HCT116 (cell line): ENCODE data around the gene CKMT2. TPM values are rescaled to one million over a fixed set of nuclear protein-coding genes. Genes with fewer than 3 reads are reported as not detected.

ENCODE experiments used
- ATAC-seq: fragments of 200-7000 bp; cut with Tn5 transposase; 2 replicates; pipeline ENCODE4 v1.9.1; 2020; ENCODE audit warnings: mild to moderate bottlenecking, moderate library complexity
- BruUV-seq: library from RNA; stranded (reverse); fragments of 400-500 nt; replicated peaks from 2 replicates; lab custom pipeline; 2021; lab: Mats Ljungman, UMichigan
- CTCF ChIA-PET: fragments of 300-600 bp; sonication (Branson Sonifier 250); formaldehyde crosslinking; loops from one replicate; lab custom pipeline; 2021; ENCODE audit warnings: antibody characterized with exemption; lab: Charles Lee
- POLR2A ChIA-PET: fragments of 300-600, 350-600 bp; sonication (Branson Sonifier 250); formaldehyde crosslinking; loops from one replicate; lab custom pipeline; 2021; ENCODE audit warnings: antibody characterized with exemption; lab: Charles Lee
- RAD21 ChIA-PET, 2 experiments: fragments of 300-600 bp; sonication (Branson Sonifier 250); formaldehyde crosslinking; loops; one replicate each; lab custom pipeline; 2023; ENCODE audit warnings: low total read pairs in 2 of 2; ENCODE audit not compliant: uncharacterized antibody in 2 of 2, unreplicated experiment in 2 of 2, low non-redundant PET in 1 of 2; lab: Charles Lee
- DNase-seq: peaks from one replicate; pipeline ENCODE4 v3.0.0-alpha.2; 2010; ENCODE audit warnings: low read depth, low spot score
- H2AFZ ChIP-seq: fragments of 200-600 bp; shearing (Covaris generic), sonication (generic); 2 replicates; pipeline ENCODE4 v1.6.1; 2017; ENCODE audit warnings: low read depth, mixed run types, mixed read lengths, antibody characterized with exemption, low read length; ENCODE audit not compliant: poor library complexity, severe bottlenecking
- H3K27ac ChIP-seq: 2 replicates; pipeline ENCODE4 v1.5.1; 2012; ENCODE audit warnings: low read depth, low read length
- H3K27me3 ChIP-seq: fragments of 200-600 bp; sonication (generic); 2 replicates; pipeline ENCODE4 v1.6.1; 2016; ENCODE audit warnings: mixed run types, low read length, mixed read lengths; ENCODE audit not compliant: insufficient read depth
- H3K36me3 ChIP-seq, 2 experiments: fragments of 200-500 bp in 1 of 2; fragments of 200-600 bp in 1 of 2; sonication (Bioruptor generic) in 1 of 2; sonication (generic) in 1 of 2; 2 replicates each; pipeline versions ENCODE4 v1.5.1 to v1.6.1; 2014 to 2016; ENCODE audit warnings: low read length in 2 of 2, inconsistent platforms in 1 of 2, mixed read lengths in 1 of 2, mixed run types in 1 of 2; ENCODE audit not compliant: insufficient read depth in 2 of 2, control insufficient read depth in 1 of 2
- H3K4me1 ChIP-seq, 2 experiments: fragments of 200-600 bp in 1 of 2; sonication (generic) in 1 of 2; 2 replicates each; pipeline versions ENCODE4 v1.5.1 to v1.6.1; 2012 to 2017; ENCODE audit warnings: low read length in 2 of 2, inconsistent platforms in 1 of 2, mild to moderate bottlenecking in 1 of 2, mixed read lengths in 1 of 2, mixed run types in 1 of 2, moderate library complexity in 1 of 2; ENCODE audit not compliant: insufficient read depth in 2 of 2, control insufficient read depth in 1 of 2
- H3K4me2 ChIP-seq: fragments of 200-600 bp; sonication (generic); 2 replicates; pipeline ENCODE4 v1.6.1; 2017; ENCODE audit warnings: mixed run types, low read length, mixed read lengths
- H3K4me3 ChIP-seq, 2 experiments: fragments of 200-600 bp in 1 of 2; sonication (generic) in 1 of 2; replicated peaks in 1 of 2; 2 replicates each; pipeline ENCODE4 v1.5.1; 2011 to 2016; ENCODE audit warnings: low read length in 2 of 2, control low read depth in 1 of 2, low read depth in 1 of 2, mild to moderate bottlenecking in 1 of 2, mixed read lengths in 1 of 2, mixed run types in 1 of 2
- H3K79me2 ChIP-seq: fragments of 200-600 bp; sonication (generic); 2 replicates; pipeline ENCODE4 v1.6.1; 2017; ENCODE audit warnings: mild to moderate bottlenecking, mixed run types, low read length, moderate library complexity, mixed read lengths; ENCODE audit not compliant: insufficient read depth
- H3K9ac ChIP-seq: fragments of 200-600 bp; sonication (generic); 2 replicates; pipeline ENCODE4 v1.6.1; 2016; ENCODE audit warnings: low read length, mixed read lengths
- H3K9me2 ChIP-seq: fragments of 200-600 bp; sonication (generic), shearing (Covaris generic); 2 replicates; pipeline ENCODE4 v1.6.1; 2017; ENCODE audit warnings: mixed run types, mild to moderate bottlenecking, moderate library complexity; ENCODE audit not compliant: insufficient read depth
- H3K9me3 ChIP-seq, 2 experiments: fragments of 200-500 bp in 1 of 2; fragments of 200-600 bp in 1 of 2; sonication (Bioruptor generic) in 1 of 2; sonication (generic) in 1 of 2; 2 replicates each; pipeline ENCODE4 v1.6.1; 2014 to 2017; ENCODE audit warnings: low read length in 2 of 2, mixed read lengths in 2 of 2, inconsistent platforms in 1 of 2, low read depth in 1 of 2, mild to moderate bottlenecking in 1 of 2, mixed run types in 1 of 2, moderate library complexity in 1 of 2; ENCODE audit not compliant: control insufficient read depth in 1 of 2, insufficient read depth in 1 of 2
- H4K20me1 ChIP-seq: fragments of 200-600 bp; sonication (generic), shearing (Covaris generic); 2 replicates; pipeline ENCODE4 v1.6.1; 2017; ENCODE audit warnings: mixed run types, mild to moderate bottlenecking, moderate library complexity; ENCODE audit not compliant: insufficient read depth
- CTCF ChIP-seq, 3 experiments: fragments of 200-600 bp in 1 of 3; sonication (generic) in 1 of 3; IDR thresholded peaks in 2 of 3; conservative IDR thresholded peaks in 1 of 3; 2 replicates each; pipeline ENCODE4 v1.5.1; 2012 to 2017; ENCODE audit warnings: low read depth in 2 of 3, low read length in 2 of 3, antibody characterized with exemption in 1 of 3, borderline replicate concordance in 1 of 3, control low read depth in 1 of 3, mild to moderate bottlenecking in 1 of 3, mixed read lengths in 1 of 3, mixed run types in 1 of 3, moderate library complexity in 1 of 3; ENCODE audit not compliant: insufficient read depth in 1 of 3
- EGR1 ChIP-seq: IDR thresholded peaks from 2 replicates; pipeline ENCODE4 v1.6.1; 2012; ENCODE audit warnings: low read depth
- EZH2 ChIP-seq: fragments of 200-600 bp; sonication (generic); IDR thresholded peaks from 2 replicates; pipeline ENCODE4 v1.6.1; 2017; ENCODE audit warnings: antibody characterized with exemption, mixed run types
- EZH2phosphoT487 ChIP-seq: fragments of 200-600 bp; IDR thresholded peaks from 2 replicates; pipeline ENCODE4 v1.6.1; 2018; ENCODE audit warnings: antibody characterized with exemption, borderline replicate concordance
- JUND ChIP-seq: IDR thresholded peaks from 2 replicates; pipeline ENCODE4 v1.6.1; 2012
- MAX ChIP-seq: IDR thresholded peaks from 2 replicates; pipeline ENCODE4 v1.6.1; 2012
- POLR2AphosphoS5 ChIP-seq: IDR thresholded peaks from 2 replicates; pipeline ENCODE4 v1.6.1; 2011; ENCODE audit warnings: mild to moderate bottlenecking, low read depth, low read length, moderate library complexity
- YY1 ChIP-seq: IDR thresholded peaks from 2 replicates; pipeline ENCODE4 v1.6.1; 2011; ENCODE audit warnings: low read length, low read depth, moderate library complexity, mild to moderate bottlenecking; ENCODE audit not compliant: insufficient replicate concordance; ENCODE audit errors: extremely low read depth
- ZNF274 ChIP-seq: fragments of 200-500 bp; sonication (Bioruptor generic); IDR thresholded peaks from 2 replicates; pipeline ENCODE4 v1.6.1; 2014; ENCODE audit warnings: mild to moderate bottlenecking, low read depth, low read length, inconsistent platforms
- intact Hi-C: fragments of 100-400 bp; cut with micrococcal nuclease; formaldehyde crosslinking; loops from 2 replicates; pipeline ENCODE4 v1.10.0; 2022
- total RNA-seq: library from RNA; stranded (reverse); gene quantifications from one replicate; pipeline ENCODE4 v1.2.1, GENCODE V29; 2021; ENCODE audit not compliant: unreplicated experiment
- TF ChIP-seq, protein P1 (sequence below): IDR thresholded peaks from 2 replicates; pipeline ENCODE4 v1.6.1; 2011; ENCODE audit warnings: mild to moderate bottlenecking, low read length, moderate library complexity; ENCODE audit not compliant: insufficient replicate concordance; ENCODE audit errors: extremely low read depth
- TF ChIP-seq, protein P2 (sequence below): IDR thresholded peaks from 2 replicates; pipeline ENCODE4 v1.6.1; 2012
- TF ChIP-seq, protein P3 (sequence below): IDR thresholded peaks from 2 replicates; pipeline ENCODE4 v1.6.1; 2012; ENCODE audit warnings: low read depth

CKMT2 gene
- total RNA-seq, 1 experiment from 2014 or later = not detected

DNA sequence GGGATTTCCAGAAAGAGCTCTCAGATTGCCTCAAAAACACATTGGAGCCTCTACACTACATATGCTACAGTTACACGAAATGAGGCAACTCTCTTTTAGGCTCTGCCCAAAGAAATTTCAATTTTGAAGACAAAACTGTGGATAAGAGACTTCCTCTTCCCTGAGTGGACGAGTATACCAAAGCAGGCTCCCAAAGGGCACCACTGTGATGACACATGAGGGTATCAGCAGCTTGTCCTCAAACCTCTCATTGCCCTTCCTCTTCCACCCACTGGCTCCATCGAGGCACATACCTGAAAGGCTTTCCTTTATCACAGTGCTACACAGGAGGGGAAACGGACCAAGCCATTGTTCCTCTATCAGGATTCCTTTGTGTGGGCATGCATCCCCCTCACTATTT, 11.3 kb downstream of the CKMT2 start:
- Histone ChIP-seq H3K4me1 (peaks cover 20 to 36% of the 10 kb centered on the region in 2 experiments), H3K4me2 (no peak overlapping the region), H3K9me2 (no peaks in the 10 kb centered on the region), H3K9ac (no peak overlapping the region), H2AFZ (no peak overlapping the region), H3K9me3 (no peaks in the 10 kb centered on the region), H3K36me3 (no peaks in the 10 kb centered on the region), H3K4me3 (no peak overlapping the region), H3K27ac (no peak overlapping the region), H4K20me1 (no peaks in the 10 kb centered on the region)
- no peak for ATAC-seq
- BruUV-seq = no TSS peak
- POLR2A ChIA-PET = no interaction called here
- intact Hi-C loops = no loop called here
- TF ChIP-seq, protein P1, sequence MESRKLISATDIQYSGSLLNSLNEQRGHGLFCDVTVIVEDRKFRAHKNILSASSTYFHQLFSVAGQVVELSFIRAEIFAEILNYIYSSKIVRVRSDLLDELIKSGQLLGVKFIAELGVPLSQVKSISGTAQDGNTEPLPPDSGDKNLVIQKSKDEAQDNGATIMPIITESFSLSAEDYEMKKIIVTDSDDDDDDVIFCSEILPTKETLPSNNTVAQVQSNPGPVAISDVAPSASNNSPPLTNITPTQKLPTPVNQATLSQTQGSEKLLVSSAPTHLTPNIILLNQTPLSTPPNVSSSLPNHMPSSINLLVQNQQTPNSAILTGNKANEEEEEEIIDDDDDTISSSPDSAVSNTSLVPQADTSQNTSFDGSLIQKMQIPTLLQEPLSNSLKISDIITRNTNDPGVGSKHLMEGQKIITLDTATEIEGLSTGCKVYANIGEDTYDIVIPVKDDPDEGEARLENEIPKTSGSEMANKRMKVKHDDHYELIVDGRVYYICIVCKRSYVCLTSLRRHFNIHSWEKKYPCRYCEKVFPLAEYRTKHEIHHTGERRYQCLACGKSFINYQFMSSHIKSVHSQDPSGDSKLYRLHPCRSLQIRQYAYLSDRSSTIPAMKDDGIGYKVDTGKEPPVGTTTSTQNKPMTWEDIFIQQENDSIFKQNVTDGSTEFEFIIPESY = no peak
- TF ChIP-seq JUND (no peak), EZH2 (no peak), MAX (no peak), YY1 (no peak), ZNF274 (no peak), EZH2phosphoT487 (no peak), POLR2AphosphoS5 (no peak), CTCF (IDR thresholded peaks at IDR 0.05 in 2 of 3, conservative IDR thresholded peaks at IDR 0.05 in 1 of 3; ENCODE audit: borderline replicate concordance in 1 of 3, insufficient read depth in 1 of 3, low read depth in 2 of 3, low read length in 2 of 3) (no peak), EGR1 (no peak)
- TF ChIP-seq, protein P2, sequence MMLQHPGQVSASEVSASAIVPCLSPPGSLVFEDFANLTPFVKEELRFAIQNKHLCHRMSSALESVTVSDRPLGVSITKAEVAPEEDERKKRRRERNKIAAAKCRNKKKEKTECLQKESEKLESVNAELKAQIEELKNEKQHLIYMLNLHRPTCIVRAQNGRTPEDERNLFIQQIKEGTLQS = no peak
- TF ChIP-seq, protein P3, sequence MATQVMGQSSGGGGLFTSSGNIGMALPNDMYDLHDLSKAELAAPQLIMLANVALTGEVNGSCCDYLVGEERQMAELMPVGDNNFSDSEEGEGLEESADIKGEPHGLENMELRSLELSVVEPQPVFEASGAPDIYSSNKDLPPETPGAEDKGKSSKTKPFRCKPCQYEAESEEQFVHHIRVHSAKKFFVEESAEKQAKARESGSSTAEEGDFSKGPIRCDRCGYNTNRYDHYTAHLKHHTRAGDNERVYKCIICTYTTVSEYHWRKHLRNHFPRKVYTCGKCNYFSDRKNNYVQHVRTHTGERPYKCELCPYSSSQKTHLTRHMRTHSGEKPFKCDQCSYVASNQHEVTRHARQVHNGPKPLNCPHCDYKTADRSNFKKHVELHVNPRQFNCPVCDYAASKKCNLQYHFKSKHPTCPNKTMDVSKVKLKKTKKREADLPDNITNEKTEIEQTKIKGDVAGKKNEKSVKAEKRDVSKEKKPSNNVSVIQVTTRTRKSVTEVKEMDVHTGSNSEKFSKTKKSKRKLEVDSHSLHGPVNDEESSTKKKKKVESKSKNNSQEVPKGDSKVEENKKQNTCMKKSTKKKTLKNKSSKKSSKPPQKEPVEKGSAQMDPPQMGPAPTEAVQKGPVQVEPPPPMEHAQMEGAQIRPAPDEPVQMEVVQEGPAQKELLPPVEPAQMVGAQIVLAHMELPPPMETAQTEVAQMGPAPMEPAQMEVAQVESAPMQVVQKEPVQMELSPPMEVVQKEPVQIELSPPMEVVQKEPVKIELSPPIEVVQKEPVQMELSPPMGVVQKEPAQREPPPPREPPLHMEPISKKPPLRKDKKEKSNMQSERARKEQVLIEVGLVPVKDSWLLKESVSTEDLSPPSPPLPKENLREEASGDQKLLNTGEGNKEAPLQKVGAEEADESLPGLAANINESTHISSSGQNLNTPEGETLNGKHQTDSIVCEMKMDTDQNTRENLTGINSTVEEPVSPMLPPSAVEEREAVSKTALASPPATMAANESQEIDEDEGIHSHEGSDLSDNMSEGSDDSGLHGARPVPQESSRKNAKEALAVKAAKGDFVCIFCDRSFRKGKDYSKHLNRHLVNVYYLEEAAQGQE = no peak
- TF ChIP-seq, all 23 proteins: peak for 0
- no peak for DNase-seq
- ChIA-PET CTCF (no interaction called here), RAD21 (no interaction called here)
- no peaks in the 10 kb centered on the region for H3K27me3 ChIP-seq
- no peaks in the 10 kb centered on the region for H3K79me2 ChIP-seq
